DLD1 (cell line): ENCODE results near the gene C9.

Source experiments
- in situ Hi-C: cut with HindIII; loops from 2 replicates; pipeline ENCODE4 v1.10.0; 2017; ENCODE audit warnings: low sequenced_read_pairs

C9 gene

GRCh38 chr5:39376293-39376714 is 12.0 kb upstream of the C9 start:
- in situ Hi-C loops = no loop called here

DNA sequence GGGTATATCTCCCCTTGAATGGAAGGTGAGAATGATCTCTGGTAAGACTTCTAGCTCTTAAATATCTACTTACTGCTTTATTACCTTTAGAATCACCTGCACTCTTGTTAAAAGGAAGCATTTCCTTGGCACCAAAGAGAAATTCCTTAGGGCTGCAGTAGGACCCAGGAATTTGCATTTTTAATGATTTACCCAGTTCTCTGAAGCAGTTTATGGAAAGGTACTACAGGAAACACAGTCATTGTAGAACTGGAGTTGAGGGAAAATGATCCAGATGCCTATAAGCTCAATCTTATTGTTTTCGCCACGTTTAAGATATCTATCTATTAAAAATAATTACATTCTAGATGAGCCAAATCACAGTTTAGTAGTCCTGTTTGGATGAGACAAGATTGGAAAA is 9.5 kb upstream of the C9 start:
- in situ Hi-C loops = no loop called here

DNA sequence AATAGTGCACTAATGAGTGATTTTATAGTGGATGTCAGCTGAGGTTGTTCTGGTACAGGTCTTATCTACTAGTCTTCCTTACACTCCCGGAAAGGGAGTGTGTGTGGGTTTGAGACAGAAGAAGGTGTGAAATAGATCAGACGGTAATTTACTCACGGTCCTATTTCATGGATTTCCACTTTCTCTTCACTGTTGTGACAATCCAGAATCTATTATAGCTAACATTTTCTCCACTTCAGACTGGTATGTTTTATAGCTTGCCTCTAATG is 7.0 kb upstream of the C9 start:
- in situ Hi-C loops = no loop called here

DNA sequence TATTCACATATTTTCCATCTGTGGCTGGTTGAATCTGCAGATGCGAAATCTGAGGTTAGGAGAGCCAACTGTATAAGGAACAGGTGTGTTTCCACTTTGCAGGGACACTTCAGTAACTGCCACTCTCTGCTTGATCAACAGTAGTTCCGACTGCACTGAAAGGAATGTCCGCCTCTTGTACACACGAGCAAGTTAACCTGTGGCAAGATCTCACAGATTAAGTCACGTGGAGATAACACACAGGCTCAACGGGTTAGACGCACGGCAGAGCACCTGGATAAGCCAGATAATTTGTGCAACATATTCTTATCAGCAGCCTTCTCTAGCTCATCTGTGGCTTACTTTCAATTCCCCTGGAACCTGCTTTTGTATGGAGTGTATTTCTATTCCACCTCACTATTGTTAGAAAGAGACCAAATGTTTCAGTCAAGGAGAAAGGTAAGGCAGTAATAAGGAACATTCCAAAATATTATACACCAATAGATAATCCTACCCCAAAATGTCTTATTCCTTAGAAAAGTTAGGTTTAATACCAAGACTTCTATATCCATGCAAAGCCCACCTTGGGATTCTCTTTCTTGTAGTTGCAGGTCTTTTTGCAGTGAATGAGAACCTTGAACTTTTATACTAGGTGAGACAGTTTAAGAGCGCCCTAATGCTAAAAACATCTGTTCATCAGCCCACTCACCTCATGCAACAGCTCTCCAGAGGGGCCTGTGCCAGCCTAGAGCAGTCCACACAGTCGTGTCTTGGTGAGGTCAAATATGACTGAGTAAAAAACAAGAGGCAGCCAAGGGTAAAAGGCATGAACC is 6.5 kb upstream of the C9 start:
- in situ Hi-C loops = no loop called here

- in situ Hi-C loops = no loop called here
Observed at GRCh38 chr5:39369123-39369815, 5.0 kb upstream of the C9 start.

DNA sequence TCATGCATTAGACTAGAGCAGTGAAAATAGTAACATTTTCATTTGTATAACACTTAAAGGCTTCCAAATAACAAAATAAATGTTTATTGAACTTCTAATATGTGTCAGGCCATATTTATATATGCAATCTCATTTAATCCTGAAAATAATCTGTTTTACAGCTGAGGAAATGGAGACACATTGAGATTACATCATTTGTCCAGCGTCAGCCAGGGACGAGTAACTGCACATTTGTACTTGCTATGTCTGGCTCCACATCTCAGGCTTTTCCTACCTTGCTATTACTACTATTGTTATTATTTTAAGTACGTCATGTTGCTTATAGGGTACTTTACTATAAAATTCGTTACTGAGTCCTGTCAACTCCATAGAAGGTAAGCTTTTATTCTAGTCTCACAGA is 3.8 kb upstream of the C9 start:
- in situ Hi-C loops = no loop called here

- in situ Hi-C loops = no loop called here
Observed at GRCh38 chr5:39367711-39368110, 3.4 kb upstream of the C9 start.

GRCh38 chr5:39363217-39363616 is 1.1 kb downstream of the C9 start:
- in situ Hi-C loops = no loop called here

DNA sequence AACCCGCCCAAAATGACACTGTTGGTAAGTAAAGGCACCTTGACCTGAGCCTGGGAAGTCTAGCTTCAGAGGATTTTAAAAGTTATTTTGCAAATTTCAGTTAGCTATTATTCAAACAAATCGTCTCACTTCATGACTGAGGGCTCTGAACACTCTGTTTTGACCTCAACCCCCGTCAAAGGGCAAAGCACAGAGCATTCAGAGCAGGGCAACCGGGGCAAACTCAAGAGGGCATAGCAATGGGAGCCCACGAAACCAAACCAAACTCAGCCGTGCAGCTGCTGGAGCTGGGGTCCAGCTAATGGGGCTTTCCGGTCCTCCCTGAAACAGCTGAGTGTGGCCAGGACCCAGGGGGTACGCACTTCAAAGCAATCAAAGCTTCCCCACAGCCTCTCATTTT is 1.6 kb downstream of the C9 start:
- in situ Hi-C loops = no loop called here

- in situ Hi-C loops = no loop called here
Observed at GRCh38 chr5:39361306-39361705, 3.0 kb downstream of the C9 start.

DNA sequence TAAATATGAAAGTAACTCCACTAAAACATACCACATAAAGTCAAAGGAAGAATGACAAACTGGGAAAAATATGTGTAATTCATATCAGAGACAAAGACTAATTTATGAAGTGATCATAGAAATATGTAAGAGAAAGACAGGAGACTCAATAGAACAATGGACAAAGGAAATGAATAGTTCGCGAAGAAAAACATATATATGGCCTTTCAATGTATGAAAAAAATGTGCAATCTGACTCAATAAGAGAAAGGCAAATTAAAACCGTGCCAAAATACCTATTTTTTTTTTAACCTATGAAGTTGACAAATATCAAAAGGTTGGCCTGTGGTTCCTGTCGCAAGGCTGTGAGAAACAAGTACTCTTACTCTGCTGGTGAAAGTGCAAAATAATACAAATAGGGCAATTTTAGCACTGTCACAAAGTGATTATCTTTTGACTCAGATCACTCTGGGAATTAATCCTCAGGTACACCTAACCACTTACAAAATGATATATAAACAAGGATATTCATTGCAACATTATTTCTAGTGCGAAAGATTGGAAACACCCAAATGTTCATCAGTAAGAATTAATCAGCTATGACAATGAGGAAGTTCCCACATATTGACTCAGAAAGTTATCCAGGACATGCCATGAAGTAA is 3.7 kb downstream of the C9 start:
- in situ Hi-C loops = no loop called here

- in situ Hi-C loops = no loop called here
Observed at GRCh38 chr5:39356263-39356662, 8.0 kb downstream of the C9 start.

- in situ Hi-C loops = no loop called here
Observed at GRCh38 chr5:39355324-39355723, 9.0 kb downstream of the C9 start.

DNA sequence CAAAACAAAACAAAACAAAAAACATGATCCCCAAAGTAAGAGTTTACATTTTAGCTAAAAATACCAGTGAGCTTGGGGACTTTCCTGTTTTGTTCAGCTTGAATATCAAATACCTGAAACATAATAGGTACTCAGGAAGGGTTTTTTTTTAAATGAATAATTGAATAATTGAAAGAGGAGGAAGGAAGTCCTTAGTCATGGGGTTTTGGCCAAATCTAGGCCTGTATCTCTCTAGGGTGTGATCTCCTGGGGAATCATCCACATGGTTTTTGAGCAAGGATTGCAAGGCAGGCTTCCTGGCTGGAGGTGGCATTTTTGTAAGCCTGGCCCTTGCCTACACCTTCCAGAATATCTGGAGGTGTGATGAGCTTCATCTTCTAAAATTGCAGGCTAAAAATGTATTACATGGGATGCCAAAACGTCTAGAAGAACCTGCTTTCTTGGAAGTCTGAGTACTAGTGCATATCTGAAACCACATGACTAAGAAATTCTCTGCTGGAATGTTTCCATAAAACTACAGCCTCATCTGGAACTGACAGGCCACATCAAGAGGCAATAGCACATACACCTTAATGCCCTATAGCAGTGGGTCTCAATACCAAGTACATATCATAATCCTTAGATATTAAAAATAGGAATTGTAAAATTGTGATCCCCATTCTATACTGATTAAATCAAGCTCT is 10.4 kb downstream of the C9 start:
- in situ Hi-C loops = no loop called here

DNA sequence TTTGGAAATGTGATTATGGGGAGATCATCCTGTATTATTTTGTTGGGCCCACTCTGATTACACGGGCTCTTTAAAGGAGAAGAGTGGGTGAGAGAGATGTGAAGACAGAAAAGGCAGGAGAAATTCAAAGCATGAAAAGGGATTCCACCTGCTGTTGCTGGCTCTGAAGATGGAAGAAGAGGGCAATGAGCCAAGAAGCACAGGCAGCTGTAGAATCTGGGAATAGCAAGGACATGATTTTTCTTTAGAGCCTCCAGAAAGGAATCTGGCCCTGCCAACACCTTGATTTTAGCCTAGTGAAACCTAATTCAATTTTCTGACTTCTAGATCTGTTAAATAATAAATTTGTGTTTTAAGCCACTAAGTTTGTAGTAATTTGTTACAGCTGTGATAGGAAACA is 11.3 kb downstream of the C9 start:
- in situ Hi-C loops = no loop called here

GRCh38 chr5:39352170-39352569 is 12.1 kb downstream of the C9 start:
- in situ Hi-C loops = no loop called here

GRCh38 chr5:39349484-39349883 is 14.8 kb downstream of the C9 start:
- in situ Hi-C loops = no loop called here

- in situ Hi-C loops = no loop called here
Observed at GRCh38 chr5:39342460-39342859, 21.8 kb downstream of the C9 start.

GRCh38 chr5:39341896-39342295 is 22.4 kb downstream of the C9 start:
- in situ Hi-C loops = no loop called here

DNA sequence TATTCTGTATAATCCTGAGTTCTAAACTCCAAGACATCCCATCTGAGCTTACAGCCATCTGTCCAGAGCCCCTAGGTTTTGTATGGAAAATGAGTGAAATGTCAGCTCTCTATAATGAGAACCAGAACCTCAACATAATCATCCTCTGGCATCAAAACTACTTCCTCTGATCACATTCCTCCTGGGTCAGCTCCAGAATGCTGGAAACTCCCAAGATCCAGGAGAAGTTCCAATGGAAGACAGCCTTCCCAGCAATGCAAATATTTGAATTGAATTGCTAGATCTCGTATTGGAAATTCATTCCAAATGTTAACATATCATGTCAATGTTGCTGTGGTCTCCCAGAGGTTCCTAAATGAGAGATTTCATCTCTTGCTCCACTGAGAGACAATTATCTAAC is 23.8 kb downstream of the C9 start:
- in situ Hi-C loops = no loop called here

- in situ Hi-C loops = no loop called here
Observed at GRCh38 chr5:39337252-39337915, 26.9 kb downstream of the C9 start.
